Psoas muscle (tissue), 8 donors: ENCODE results near the gene TMED3. TPM values are rescaled to one million over a fixed set of nuclear protein-coding genes. Genes with fewer than 3 reads are reported as not detected.

ENCODE experiments used
- ATAC-seq, 4 donors: fragments of 200-7000 bp; cut with Tn5 transposase; one replicate each; pipeline ENCODE4 v1.9.1; 2020; ENCODE audit warnings: moderate library complexity in 3 of 4, mild to moderate bottlenecking in 2 of 4
- DNase-seq, 2 donors: peaks; one replicate each; pipeline ENCODE4 v3.0.0-alpha.2; 2020
- H3K27ac ChIP-seq: fragments of 200-600 bp; one replicate; pipeline ENCODE4 v1.8.0; 2022
- H3K27me3 ChIP-seq, 3 donors: fragments of 200-600 bp in 1 of 3; one replicate each; pipeline versions ENCODE4 v1.6.1 to v1.8.0; 2013 to 2022; ENCODE audit warnings: low read length in 2 of 3, mild to moderate bottlenecking in 2 of 3, moderate library complexity in 1 of 3; ENCODE audit not compliant: insufficient read depth in 3 of 3
- H3K36me3 ChIP-seq, 2 donors: fragments of 200-600 bp in 1 of 2; one replicate each; pipeline versions ENCODE4 v1.6.1 to v1.8.0; 2013 to 2022; ENCODE audit warnings: low read depth in 1 of 2, mild to moderate bottlenecking in 1 of 2, moderate library complexity in 1 of 2; ENCODE audit not compliant: insufficient read depth in 1 of 2
- H3K4me1 ChIP-seq: fragments of 200-600 bp; one replicate; pipeline ENCODE4 v1.8.0; 2022
- H3K4me3 ChIP-seq: fragments of 200-600 bp; one replicate; pipeline ENCODE4 v1.8.0; 2022; ENCODE audit warnings: mild to moderate bottlenecking
- H3K9me3 ChIP-seq: fragments of 200-600 bp; one replicate; pipeline ENCODE4 v1.8.0; 2022
- CTCF ChIP-seq: fragments of 200-600 bp; IDR thresholded peaks from one replicate; pipeline ENCODE4 v1.8.0; 2022; ENCODE audit warnings: antibody characterized with exemption
- WGBS, 3 donors: extraction: QIAGEN DNeasy Blood & Tissue Kit; methylation state at CpG; one replicate each; pipeline versions ENCODE4 v1.1.6 to v1.1.7; 2013; 5-methylcytosine and 5-hydroxymethylcytosine counted together
- intact Hi-C, 2 donors: fragments of 100-400 bp; cut with DNase I; formaldehyde crosslinking; loops; one replicate each; pipeline versions ENCODE4 v1.11.0 to v1.14.2; 2022
- polyA plus RNA-seq, 3 donors: library from polyadenylated mRNA; stranded (reverse); fragments of 200-250 nt; gene quantifications; one replicate each; pipeline ENCODE4 v1.2.3, GENCODE V29; 2013
- total RNA-seq, 4 donors: library from RNA; stranded (reverse); fragmentation: NEBNext Ultra II Directional in 2 of 4; extraction: Animal tissue kit (Norgen Biotek cat#: 25700) in 2 of 4; gene quantifications; one replicate each; pipeline versions ENCODE4 v1.2.1 to v1.2.4, GENCODE V29; 2021 to 2023
- donor health status: healthy with polysubstance abuse.
- donor health status: DM: no; HTN: no; CAD: no; lungs with moderate emphysema.
- donor health status: Bipolar disorder and iron deficiency.
- donor health status: healthy.
- donor health status: DM: yes; HTN: yes; CAD: no.
- donor health status: DM: no; HTN: no; CAD: no.
- donor health status: DM: no; HTN: no; CAD: no.
- donor health status: DM: yes; HTN: yes; CAD: no.

TMED3 gene
- total and polyA plus RNA-seq, 7 donors, result 1.3 to 4.8 (median 2.9) TPM

GRCh38 chr15:79294075-79294474 lies 16.8 kb upstream of the TMED3 start:
- no peaks in the 10 kb centered on the region for H3K4me1 ChIP-seq
- DNase-seq (no peak), ATAC-seq (no peak)
- H3K9me3 ChIP-seq, result no peaks in the 10 kb centered on the region
- 68 to 70% (median 68%) methylated on average over 7 of the region's 7 CpGs for WGBS, 3 donors
- peaks cover 0 to 11% (median under 1%) of the 10 kb centered on the region in 3 donors for H3K27me3 ChIP-seq
- H3K4me3 ChIP-seq, result no peak overlapping the region
- intact Hi-C loops, result no loop called here
- no peak overlapping the region for H3K27ac ChIP-seq
- no peaks in the 10 kb centered on the region for H3K36me3 ChIP-seq
- TF ChIP-seq CTCF, result no peak

- no peak overlapping the region for H3K27ac ChIP-seq
- no peaks in the 10 kb centered on the region for H3K9me3 ChIP-seq
- ATAC-seq (no peak), DNase-seq (no peak)
- no peak overlapping the region for H3K4me3 ChIP-seq
- 42 to 52% (median 43%) methylated on average over 4 of the region's 4 CpGs for WGBS, 3 donors
- H3K4me1 ChIP-seq, result no peaks in the 10 kb centered on the region
- TF ChIP-seq CTCF, result no peak
- intact Hi-C loops, result no loop called here
- no peaks in the 10 kb centered on the region for H3K36me3 ChIP-seq
- peaks cover 0 to 5% (median 0%) of the 10 kb centered on the region in 3 donors for H3K27me3 ChIP-seq
Observed at GRCh38 chr15:79296583-79296982, 14.3 kb upstream of the TMED3 start.

GRCh38 chr15:79299126-79299840 lies 11.6 kb upstream of the TMED3 start:
- intact Hi-C loops, result no loop called here
- 80 to 83% (median 81%) methylated on average over 7 of the region's 7 CpGs for WGBS, 3 donors
- DNase-seq, result no peak
- Histone ChIP-seq H3K27ac (no peak overlapping the region), H3K27me3 (peaks cover 0 to 10% (median 8%) of the 10 kb centered on the region in 3 donors), H3K9me3 (no peaks in the 10 kb centered on the region), H3K36me3 (no peaks in the 10 kb centered on the region), H3K4me1 (no peaks in the 10 kb centered on the region), H3K4me3 (no peak overlapping the region)
- ATAC-seq, result no peak
- TF ChIP-seq CTCF, result no peak

- ATAC-seq (no peak), DNase-seq (no peak)
- intact Hi-C loops, result no loop called here
- 38 to 55% (median 45%) methylated on average over 1 of the region's 1 CpG for WGBS, 3 donors
- TF ChIP-seq CTCF, result no peak
- Histone ChIP-seq H3K27ac (no peak overlapping the region), H3K9me3 (no peaks in the 10 kb centered on the region), H3K36me3 (no peaks in the 10 kb centered on the region), H3K27me3 (peaks cover 0 to 13% (median 12%) of the 10 kb centered on the region in 3 donors), H3K4me1 (no peaks in the 10 kb centered on the region), H3K4me3 (no peak overlapping the region)
Observed at GRCh38 chr15:79299841-79300235, 11.1 kb upstream of the TMED3 start.

GRCh38 chr15:79307251-79307650 lies 3.7 kb upstream of the TMED3 start:
- Histone ChIP-seq H3K4me3 (no peak overlapping the region), H3K27me3 (peaks cover 10 to 56% (median 15%) of the 10 kb centered on the region in 3 donors), H3K9me3 (no peaks in the 10 kb centered on the region), H3K27ac (no peak overlapping the region), H3K4me1 (no peaks in the 10 kb centered on the region), H3K36me3 (no peaks in the 10 kb centered on the region)
- DNase-seq (no peak), ATAC-seq (no peak)
- WGBS, 3 donors, result 31 to 39% (median 39%) methylated on average over 4 of the region's 4 CpGs
- no peak for TF ChIP-seq CTCF
- intact Hi-C loops, result no loop called here
